AG04449 (cell line): Measurements from ENCODE around the gene CALM1.

Source experiments
- CTCF ChIA-PET: fragments of 350-600 bp; formaldehyde crosslinking; extraction: SDS; loops from one replicate; lab custom pipeline; 2021; ENCODE audit warnings: antibody characterized with exemption; lab: Yijun Ruan, JAX
- POLR2A ChIA-PET: fragments of 400-600, 350-600 bp; formaldehyde crosslinking; extraction: SDS; loops from one replicate; lab custom pipeline; 2020; ENCODE audit warnings: antibody characterized with exemption, inconsistent platforms; lab: Yijun Ruan, JAX
- DNase-seq: peaks from one replicate; pipeline ENCODE4 v3.0.0-alpha.2; 2010; ENCODE audit warnings: low read depth, low spot score
- H3K4me3 ChIP-seq: 2 replicates; pipeline ENCODE4 v1.5.1; 2011; ENCODE audit warnings: low read depth, mild to moderate bottlenecking, control low read depth, low read length
- TF ChIP-seq, protein P1 (sequence below): IDR thresholded peaks from one replicate; pipeline ENCODE4 v1.5.1; 2011; ENCODE audit warnings: mild to moderate bottlenecking, moderate library complexity, low read length, control low read depth, inconsistent platforms; ENCODE audit not compliant: insufficient read depth; ENCODE audit errors: missing control alignments

Gene CALM1

DNA sequence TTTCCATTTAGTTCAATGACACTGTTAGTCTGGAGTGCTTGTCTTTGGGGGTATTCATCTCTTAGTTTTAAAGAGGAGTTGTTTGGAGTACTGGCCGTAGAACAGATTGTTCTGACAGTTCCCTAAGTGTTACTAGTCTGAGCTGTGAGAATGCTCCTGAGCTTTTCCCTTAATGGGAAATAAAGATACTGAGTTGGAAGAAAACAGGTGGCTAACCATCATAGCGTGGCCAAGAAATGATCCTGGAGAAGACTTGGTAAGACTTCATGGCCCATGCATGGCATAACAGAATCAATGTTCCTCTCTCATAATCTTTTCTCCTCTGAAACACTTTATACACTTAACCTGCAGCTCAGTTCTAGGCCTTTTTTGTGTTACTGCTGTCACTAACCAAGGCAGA lies 6.2 kb downstream of the CALM1 start:
- ChIA-PET CTCF (interaction anchor here (1.1 to 7.9 kb wide), 6 partner anchors 102 to 500 kb away, joined by 3 to 107 read pairs (median 16); no protein-coding TSS in a partner anchor), POLR2A (no interaction called here)
- TF ChIP-seq, protein P1, sequence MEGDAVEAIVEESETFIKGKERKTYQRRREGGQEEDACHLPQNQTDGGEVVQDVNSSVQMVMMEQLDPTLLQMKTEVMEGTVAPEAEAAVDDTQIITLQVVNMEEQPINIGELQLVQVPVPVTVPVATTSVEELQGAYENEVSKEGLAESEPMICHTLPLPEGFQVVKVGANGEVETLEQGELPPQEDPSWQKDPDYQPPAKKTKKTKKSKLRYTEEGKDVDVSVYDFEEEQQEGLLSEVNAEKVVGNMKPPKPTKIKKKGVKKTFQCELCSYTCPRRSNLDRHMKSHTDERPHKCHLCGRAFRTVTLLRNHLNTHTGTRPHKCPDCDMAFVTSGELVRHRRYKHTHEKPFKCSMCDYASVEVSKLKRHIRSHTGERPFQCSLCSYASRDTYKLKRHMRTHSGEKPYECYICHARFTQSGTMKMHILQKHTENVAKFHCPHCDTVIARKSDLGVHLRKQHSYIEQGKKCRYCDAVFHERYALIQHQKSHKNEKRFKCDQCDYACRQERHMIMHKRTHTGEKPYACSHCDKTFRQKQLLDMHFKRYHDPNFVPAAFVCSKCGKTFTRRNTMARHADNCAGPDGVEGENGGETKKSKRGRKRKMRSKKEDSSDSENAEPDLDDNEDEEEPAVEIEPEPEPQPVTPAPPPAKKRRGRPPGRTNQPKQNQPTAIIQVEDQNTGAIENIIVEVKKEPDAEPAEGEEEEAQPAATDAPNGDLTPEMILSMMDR, result no peak
- H3K4me3 ChIP-seq, result no peak overlapping the region
- no peak for DNase-seq

DNA sequence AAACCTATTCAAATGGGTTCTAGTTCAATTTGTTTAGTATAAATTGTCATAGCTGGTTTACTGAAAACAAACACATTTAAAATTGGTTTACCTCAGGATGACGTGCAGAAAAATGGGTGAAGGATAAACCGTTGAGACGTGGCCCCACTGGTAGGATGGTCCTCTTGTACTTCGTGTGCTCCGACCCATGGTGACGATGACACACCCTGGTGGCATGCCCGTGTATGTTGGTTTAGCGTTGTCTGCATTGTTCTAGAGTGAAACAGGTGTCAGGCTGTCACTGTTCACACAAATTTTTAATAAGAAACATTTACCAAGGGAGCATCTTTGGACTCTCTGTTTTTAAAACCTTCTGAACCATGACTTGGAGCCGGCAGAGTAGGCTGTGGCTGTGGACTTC lies 8.3 kb downstream of the CALM1 start:
- no peak overlapping the region for H3K4me3 ChIP-seq
- CTCF ChIA-PET, result interaction anchor here (1.2 to 7.9 kb wide), 3 partner anchors 288 to 354 kb away, joined by 3 to 107 read pairs (median 90); no protein-coding TSS in a partner anchor
- POLR2A ChIA-PET, result interaction anchor here (0.7 kb wide), 1 partner anchor 810 kb away, joined by 3 read pairs; no protein-coding TSS in a partner anchor
- no peak for DNase-seq
- TF ChIP-seq, protein P1, result no peak

DNA sequence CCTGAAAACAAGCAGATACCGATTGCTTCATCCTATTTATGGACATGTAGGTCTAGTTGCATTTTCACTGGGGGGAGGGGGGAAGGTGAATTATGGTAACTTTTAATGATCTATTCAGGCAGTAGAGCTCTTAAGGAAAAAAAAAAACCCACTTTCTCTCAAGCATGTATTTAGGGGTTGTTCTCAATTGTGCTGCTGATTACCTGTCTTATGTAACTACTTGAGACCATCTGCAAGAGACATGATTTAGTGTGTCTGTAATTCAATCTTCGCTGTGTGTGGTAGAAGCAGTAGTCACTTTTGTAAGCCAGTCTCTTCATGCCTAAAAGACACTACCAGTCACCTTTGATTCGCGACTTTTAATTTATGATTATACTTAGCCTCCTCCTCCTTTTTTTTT lies 8.9 kb downstream of the CALM1 start:
- ChIA-PET POLR2A (no interaction called here), CTCF (interaction anchor here (1.4 to 7.9 kb wide), 3 partner anchors 9 to 353 kb away, joined by 5 to 107 read pairs (median 39); partner anchors contain the start of gene CALM1)
- no peak for DNase-seq
- TF ChIP-seq, protein P1, result no peak
- H3K4me3 ChIP-seq, result no peak overlapping the region

DNA sequence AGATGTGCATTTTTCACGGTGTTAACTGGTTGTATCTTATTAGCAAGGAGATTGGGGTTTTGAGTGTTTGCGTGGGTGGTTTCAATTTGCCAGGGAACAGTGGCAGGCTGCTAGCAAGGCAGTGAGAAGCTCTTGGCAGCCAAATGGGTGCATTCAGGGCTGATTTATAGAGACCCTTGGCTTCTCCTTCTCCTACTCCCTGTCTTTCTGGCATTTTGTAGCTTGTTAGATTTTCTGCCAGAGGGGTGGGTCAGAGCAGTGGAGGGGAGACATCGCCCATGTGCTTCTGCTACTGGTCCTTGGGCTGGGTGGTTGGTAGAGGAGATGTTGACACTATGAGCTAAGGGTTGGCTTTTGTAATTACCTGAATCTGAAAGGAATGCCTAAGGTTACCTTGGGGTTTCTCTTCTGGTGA lies 9.6 kb downstream of the CALM1 start:
- H3K4me3 ChIP-seq, result no peak overlapping the region
- TF ChIP-seq, protein P1, result no peak
- ChIA-PET CTCF (interaction anchor here (1.4 to 7.9 kb wide), 5 partner anchors 7 to 352 kb away, joined by 5 to 107 read pairs (median 39); partner anchors contain the start of gene CALM1), POLR2A (no interaction called here)
- DNase-seq, result no peak

DNA sequence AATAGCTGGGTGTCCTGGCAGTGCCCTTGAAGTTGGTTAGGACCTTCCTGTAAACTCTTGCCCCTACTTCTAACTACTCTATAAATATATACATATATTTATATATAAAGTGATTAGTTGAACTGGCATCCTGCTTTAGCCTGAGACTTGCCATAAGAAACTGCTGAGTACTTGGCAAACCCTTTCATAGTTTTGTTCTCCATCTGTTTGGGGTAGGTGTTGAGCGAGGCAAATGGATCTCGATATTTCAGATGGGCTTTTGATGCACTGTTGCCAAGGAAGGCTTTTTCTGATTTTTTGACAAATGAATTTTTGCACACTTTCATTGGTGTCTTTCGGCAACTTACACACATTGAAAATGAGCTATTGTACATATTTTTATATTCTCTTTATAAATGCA lies 10.4 kb downstream of the CALM1 start:
- no peak overlapping the region for H3K4me3 ChIP-seq
- ChIA-PET CTCF (interaction anchor here (2.4 to 4.3 kb wide), 3 partner anchors 7 to 351 kb away, joined by 14 to 53 read pairs (median 39); no protein-coding TSS in a partner anchor), POLR2A (no interaction called here)
- TF ChIP-seq, protein P1, result no peak
- DNase-seq, result no peak

DNA sequence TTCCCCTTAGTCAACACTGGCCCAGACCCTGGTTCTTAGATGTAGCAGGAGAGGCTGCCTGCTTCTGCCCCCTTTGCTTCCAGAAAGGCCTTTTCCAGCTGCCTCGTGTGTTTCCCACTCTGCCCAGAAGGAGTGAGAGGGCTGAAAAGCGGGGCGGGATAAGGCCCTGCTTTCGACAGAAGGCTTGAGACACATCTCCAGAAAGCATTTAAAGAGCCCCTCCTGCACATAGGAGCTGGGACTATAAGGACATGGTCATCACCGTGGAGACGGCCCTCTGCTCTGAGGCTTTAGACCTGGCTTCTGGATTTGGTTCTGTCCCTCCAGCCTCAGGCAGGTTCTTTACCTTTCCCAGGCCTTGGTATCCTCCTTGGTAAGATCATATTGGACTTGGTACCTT lies 11.9 kb downstream of the CALM1 start:
- ChIA-PET CTCF (interaction anchor here (0.9 to 4.3 kb wide), 8 partner anchors 9 to 350 kb away, joined by 3 to 53 read pairs (median 11); partner anchors contain the start of gene CALM1), POLR2A (interaction anchor here (0.6 to 2.0 kb wide), 5 partner anchors 8 to 350 kb away, joined by 3 to 19 read pairs (median 9); partner anchors contain the start of gene CALM1)
- no peak overlapping the region for H3K4me3 ChIP-seq
- TF ChIP-seq, protein P1, result no peak
- no peak for DNase-seq
